A673 (cell line): ENCODE data around the gene FERD3L.

Experiments used
- CTCF ChIP-seq: fragments of 300-800, 200-600 bp; sonication (generic); conservative IDR thresholded peaks from 2 replicates; pipeline ENCODE4 v1.5.1; 2017; ENCODE audit warnings: low read depth, mild to moderate bottlenecking, antibody characterized with exemption, low read length, moderate library complexity, mixed read lengths
- EZH2 ChIP-seq: fragments of 200-600 bp; sonication (generic); IDR thresholded peaks from 2 replicates; pipeline ENCODE4 v1.6.1; 2017; ENCODE audit warnings: borderline replicate concordance, low read depth, mild to moderate bottlenecking, mixed read lengths, antibody characterized with exemption, low read length; ENCODE audit not compliant: poor library complexity, severe bottlenecking

DNA sequence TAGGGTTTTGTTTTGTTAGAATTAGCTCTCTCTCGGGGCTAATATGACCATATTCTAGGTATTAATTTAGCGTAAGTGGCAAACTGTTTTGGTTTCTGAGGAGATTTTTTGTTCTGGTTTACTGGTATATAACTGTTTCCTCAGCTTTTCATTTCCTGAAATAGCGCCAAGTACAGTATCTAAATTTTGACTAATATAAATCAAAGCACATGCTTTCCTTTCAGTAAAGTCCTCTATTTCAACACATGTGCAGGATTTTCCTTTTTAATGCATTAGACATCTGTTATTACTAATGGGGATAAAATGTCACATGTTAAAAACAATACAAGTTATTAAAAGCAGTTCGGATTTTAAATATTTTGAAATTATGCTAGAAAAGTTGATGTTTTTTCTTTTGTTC is 11.3 kb downstream of the FERD3L start:
- TF ChIP-seq CTCF = no peak
- no peak for TF ChIP-seq EZH2
